ENCODE results near the gene DACH1. TPM values are rescaled to one million over a fixed set of nuclear protein-coding genes. Genes with fewer than 3 reads are reported as not detected.
"Not testable (repeated sequence)": the region's sequence is repeated elsewhere in the genome, so short reads cannot be mapped to it uniquely, and the experiment has no call there.

DACH1 gene
- total and polyA plus RNA-seq, 4 donors, result 0.32 to 5.4 (median 0.50) TPM; not detected in 1

DNA sequence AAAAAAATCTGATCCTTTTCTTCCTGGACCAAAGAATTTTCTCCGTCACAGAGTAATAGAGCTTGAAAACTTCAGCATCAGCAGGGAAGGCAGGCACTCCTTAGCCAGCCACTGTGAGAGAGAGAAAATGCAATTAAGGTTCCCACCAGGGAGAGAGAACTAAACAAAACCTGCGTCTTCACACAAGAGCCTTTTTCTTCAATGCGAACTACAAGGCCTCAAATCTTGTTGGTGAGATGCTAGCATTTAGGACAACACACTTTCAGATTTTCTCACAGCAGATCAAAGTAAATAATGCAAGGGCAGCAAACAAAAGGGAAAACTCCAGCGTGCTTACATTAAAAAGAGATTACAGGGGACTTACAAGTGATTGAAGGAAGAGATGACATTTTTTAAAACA is 80.1 kb downstream of the DACH1 start:
- Histone ChIP-seq H3K27me3 (ENCODE audit: control insufficient read depth in 1 of 2, insufficient read depth in 2 of 2, low read length in 1 of 2) (no peaks in the 10 kb centered on the region), H3K9me3 (ENCODE audit: control insufficient read depth, low read length) (peaks cover 1% of the 10 kb centered on the region), H3K4me3 (ENCODE audit: low read length in 2 of 2) (no peak overlapping the region), H3K27ac (ENCODE audit: low read depth in 1 of 2, low read length in 2 of 2) (no peak overlapping the region), H3K4me1 (ENCODE audit: control insufficient read depth in 1 of 2, insufficient read depth in 2 of 2, low read length in 2 of 2) (no peaks in the 10 kb centered on the region), H3K36me3 (ENCODE audit: control insufficient read depth in 1 of 2, insufficient read depth in 2 of 2, low read length in 1 of 2) (no peaks in the 10 kb centered on the region)
- 43 to 54% methylated on average over 4 of the region's 4 CpGs for WGBS, 2 donors
- intact Hi-C loops (cut with DNase I), result no loop called here
- ATAC-seq (ENCODE audit: low FRiP score), result no peak
- no peak for DNase-seq

DNA sequence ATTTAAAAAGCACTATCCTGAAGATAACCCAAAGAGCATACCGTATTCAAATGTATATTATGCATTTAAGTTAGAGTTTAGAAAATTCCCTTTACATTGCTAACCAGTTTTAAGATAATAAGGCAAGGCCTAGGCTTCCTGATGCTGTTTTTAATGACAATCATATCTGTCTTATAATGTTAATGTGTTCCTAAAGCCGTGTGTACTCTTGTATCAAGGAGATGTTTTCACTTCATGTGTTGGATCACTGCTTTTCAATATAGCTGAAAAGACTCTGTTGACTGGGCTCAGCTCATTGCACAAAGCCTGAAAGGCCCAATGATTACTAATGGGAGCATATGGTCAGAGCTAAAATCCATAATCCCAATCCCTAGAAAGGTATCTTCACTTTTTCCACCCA is 81.6 kb downstream of the DACH1 start:
- no peak overlapping the region for H3K4me3 ChIP-seq (ENCODE audit: low read length in 2 of 2)
- ATAC-seq (ENCODE audit: low FRiP score) (no peak), DNase-seq (no peak)
- 73 to 76% methylated on average over 2 of the region's 2 CpGs for WGBS, 2 donors
- H3K36me3 ChIP-seq (ENCODE audit: control insufficient read depth in 1 of 2, insufficient read depth in 2 of 2, low read length in 1 of 2), result no peaks in the 10 kb centered on the region
- no peaks in the 10 kb centered on the region for H3K27me3 ChIP-seq (ENCODE audit: control insufficient read depth in 1 of 2, insufficient read depth in 2 of 2, low read length in 1 of 2)
- no peak overlapping the region for H3K27ac ChIP-seq (ENCODE audit: low read depth in 1 of 2, low read length in 2 of 2)
- no peaks in the 10 kb centered on the region for H3K4me1 ChIP-seq (ENCODE audit: control insufficient read depth in 1 of 2, insufficient read depth in 2 of 2, low read length in 2 of 2)
- intact Hi-C loops (cut with DNase I), result no loop called here
- H3K9me3 ChIP-seq (ENCODE audit: control insufficient read depth, low read length), result peaks cover 1% of the 10 kb centered on the region

GRCh38 chr13:71780546-71780945 is 86.5 kb downstream of the DACH1 start:
- H3K36me3 ChIP-seq (ENCODE audit: control insufficient read depth in 1 of 2, insufficient read depth in 2 of 2, low read length in 1 of 2), result no peaks in the 10 kb centered on the region
- DNase-seq (no peak), ATAC-seq (ENCODE audit: low FRiP score) (no peak)
- H3K4me1 ChIP-seq (ENCODE audit: control insufficient read depth in 1 of 2, insufficient read depth in 2 of 2, low read length in 2 of 2), result no peaks in the 10 kb centered on the region
- H3K9me3 ChIP-seq (ENCODE audit: control insufficient read depth, low read length), result no peaks in the 10 kb centered on the region
- WGBS, 2 donors, result 67 to 76% methylated on average over 5 of the region's 5 CpGs
- intact Hi-C loops (cut with DNase I), result no loop called here
- no peaks in the 10 kb centered on the region for H3K27me3 ChIP-seq (ENCODE audit: control insufficient read depth in 1 of 2, insufficient read depth in 2 of 2, low read length in 1 of 2)
- H3K4me3 ChIP-seq (ENCODE audit: low read length in 2 of 2), result no peak overlapping the region
- H3K27ac ChIP-seq (ENCODE audit: low read depth in 1 of 2, low read length in 2 of 2), result no peak overlapping the region

DNA sequence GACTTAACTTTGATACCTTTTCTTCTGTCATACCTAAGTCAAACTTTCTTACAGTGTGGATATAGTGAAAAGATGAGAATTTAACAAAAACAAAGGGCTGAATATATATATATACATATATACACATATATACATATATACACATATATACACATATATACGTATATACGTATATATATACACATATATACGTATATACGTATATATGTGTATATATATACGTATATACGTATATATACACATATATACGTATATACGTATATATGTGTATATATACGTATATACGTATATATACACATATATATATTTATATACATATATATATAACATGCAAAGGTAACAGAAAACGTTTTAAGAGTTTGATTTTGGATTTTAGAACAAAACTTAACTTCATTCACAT is 88.0 kb downstream of the DACH1 start:
- H3K4me3 ChIP-seq (ENCODE audit: low read length in 2 of 2); H3K9me3 ChIP-seq (ENCODE audit: control insufficient read depth, low read length); intact Hi-C loops (cut with DNase I); H3K36me3 ChIP-seq (ENCODE audit: control insufficient read depth in 1 of 2, insufficient read depth in 2 of 2, low read length in 1 of 2); H3K4me1 ChIP-seq (ENCODE audit: control insufficient read depth in 1 of 2, insufficient read depth in 2 of 2, low read length in 2 of 2); DNase-seq; ATAC-seq (ENCODE audit: low FRiP score); H3K27me3 ChIP-seq (ENCODE audit: control insufficient read depth in 1 of 2, insufficient read depth in 2 of 2, low read length in 1 of 2); H3K27ac ChIP-seq (ENCODE audit: low read depth in 1 of 2, low read length in 2 of 2): not testable (repeated sequence)
- WGBS, 2 donors, result 40 to 88% methylated on average over 3 to 11 of the region's 11 CpGs

DNA sequence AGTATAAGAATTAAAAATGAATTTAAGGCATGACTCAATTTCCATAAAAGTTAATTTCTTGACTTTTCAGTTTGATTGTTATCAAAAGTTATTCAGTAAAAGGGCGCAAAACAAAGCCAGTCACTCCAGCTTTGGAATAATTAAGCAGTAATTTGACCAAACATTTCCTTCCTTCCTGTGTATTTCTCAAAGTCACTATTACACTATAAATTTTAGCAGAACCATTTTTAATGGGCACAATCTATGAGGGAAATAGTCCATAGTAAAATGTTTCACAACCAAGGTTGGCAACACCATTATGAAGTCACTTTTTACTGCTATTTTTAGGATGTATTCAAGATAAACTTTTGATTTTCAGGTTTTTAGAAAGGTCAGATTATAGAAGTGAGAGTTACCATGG is 91.0 kb downstream of the DACH1 start:
- H3K27ac ChIP-seq (ENCODE audit: low read depth in 1 of 2, low read length in 2 of 2), result no peak overlapping the region
- no peaks in the 10 kb centered on the region for H3K4me1 ChIP-seq (ENCODE audit: control insufficient read depth in 1 of 2, insufficient read depth in 2 of 2, low read length in 2 of 2)
- 93% methylated on average over 1 of the region's 1 CpG for WGBS, 2 donors
- H3K36me3 ChIP-seq (ENCODE audit: control insufficient read depth in 1 of 2, insufficient read depth in 2 of 2, low read length in 1 of 2), result no peaks in the 10 kb centered on the region
- H3K9me3 ChIP-seq (ENCODE audit: control insufficient read depth, low read length), result no peaks in the 10 kb centered on the region
- DNase-seq, result no peak
- intact Hi-C loops (cut with DNase I), result no loop called here
- H3K27me3 ChIP-seq (ENCODE audit: control insufficient read depth in 1 of 2, insufficient read depth in 2 of 2, low read length in 1 of 2), result no peaks in the 10 kb centered on the region
- ATAC-seq (ENCODE audit: low FRiP score), result no peak
- no peak overlapping the region for H3K4me3 ChIP-seq (ENCODE audit: low read length in 2 of 2)

GRCh38 chr13:71774863-71775262 is 92.1 kb downstream of the DACH1 start:
- Histone ChIP-seq H3K9me3 (ENCODE audit: control insufficient read depth, low read length) (no peaks in the 10 kb centered on the region), H3K36me3 (ENCODE audit: control insufficient read depth in 1 of 2, insufficient read depth in 2 of 2, low read length in 1 of 2) (no peaks in the 10 kb centered on the region), H3K4me3 (ENCODE audit: low read length in 2 of 2) (no peak overlapping the region), H3K4me1 (ENCODE audit: control insufficient read depth in 1 of 2, insufficient read depth in 2 of 2, low read length in 2 of 2) (no peaks in the 10 kb centered on the region), H3K27me3 (ENCODE audit: control insufficient read depth in 1 of 2, insufficient read depth in 2 of 2, low read length in 1 of 2) (no peaks in the 10 kb centered on the region), H3K27ac (ENCODE audit: low read depth in 1 of 2, low read length in 2 of 2) (no peak overlapping the region)
- WGBS, 2 donors, result 92 to 95% methylated on average over 4 of the region's 4 CpGs
- DNase-seq (no peak), ATAC-seq (ENCODE audit: low FRiP score) (no peak)
- intact Hi-C loops (cut with DNase I), result no loop called here

GRCh38 chr13:71773531-71773930 is 93.5 kb downstream of the DACH1 start:
- WGBS, 2 donors, result 78 to 82% methylated on average over 4 of the region's 4 CpGs

GRCh38 chr13:71772361-71772760 is 94.6 kb downstream of the DACH1 start:
- no peaks in the 10 kb centered on the region for H3K36me3 ChIP-seq (ENCODE audit: control insufficient read depth in 1 of 2, insufficient read depth in 2 of 2, low read length in 1 of 2)
- DNase-seq (no peak), ATAC-seq (ENCODE audit: low FRiP score) (no peak)
- H3K27me3 ChIP-seq (ENCODE audit: control insufficient read depth in 1 of 2, insufficient read depth in 2 of 2, low read length in 1 of 2), result no peaks in the 10 kb centered on the region
- 0 to 7% methylated on average over 1 of the region's 1 CpG for WGBS, 2 donors
- H3K9me3 ChIP-seq (ENCODE audit: control insufficient read depth, low read length), result no peaks in the 10 kb centered on the region
- no peak overlapping the region for H3K4me3 ChIP-seq (ENCODE audit: low read length in 2 of 2)
- intact Hi-C loops (cut with DNase I), result no loop called here
- H3K4me1 ChIP-seq (ENCODE audit: control insufficient read depth in 1 of 2, insufficient read depth in 2 of 2, low read length in 2 of 2), result no peaks in the 10 kb centered on the region
- H3K27ac ChIP-seq (ENCODE audit: low read depth in 1 of 2, low read length in 2 of 2), result no peak overlapping the region

More at GRCh38 chr13:71773531-71773930, 93.5 kb downstream of the DACH1 start:
- ATAC-seq (ENCODE audit: low FRiP score) (no peak), DNase-seq (no peak)
- Histone ChIP-seq H3K27me3 (ENCODE audit: control insufficient read depth in 1 of 2, insufficient read depth in 2 of 2, low read length in 1 of 2) (no peaks in the 10 kb centered on the region), H3K27ac (ENCODE audit: low read depth in 1 of 2, low read length in 2 of 2) (no peak overlapping the region), H3K36me3 (ENCODE audit: control insufficient read depth in 1 of 2, insufficient read depth in 2 of 2, low read length in 1 of 2) (no peaks in the 10 kb centered on the region), H3K4me3 (ENCODE audit: low read length in 2 of 2) (no peak overlapping the region), H3K4me1 (ENCODE audit: control insufficient read depth in 1 of 2, insufficient read depth in 2 of 2, low read length in 2 of 2) (no peaks in the 10 kb centered on the region), H3K9me3 (ENCODE audit: control insufficient read depth, low read length) (no peaks in the 10 kb centered on the region)
- intact Hi-C loops (cut with DNase I), result no loop called here

GRCh38 chr13:71771144-71771543 is 95.9 kb downstream of the DACH1 start:
- Histone ChIP-seq H3K36me3 (ENCODE audit: control insufficient read depth in 1 of 2, insufficient read depth in 2 of 2, low read length in 1 of 2) (no peaks in the 10 kb centered on the region), H3K4me1 (ENCODE audit: control insufficient read depth in 1 of 2, insufficient read depth in 2 of 2, low read length in 2 of 2) (no peaks in the 10 kb centered on the region), H3K27ac (ENCODE audit: low read depth in 1 of 2, low read length in 2 of 2) (no peak overlapping the region), H3K27me3 (ENCODE audit: control insufficient read depth in 1 of 2, insufficient read depth in 2 of 2, low read length in 1 of 2) (no peaks in the 10 kb centered on the region), H3K4me3 (ENCODE audit: low read length in 2 of 2) (no peak overlapping the region), H3K9me3 (ENCODE audit: control insufficient read depth, low read length) (no peaks in the 10 kb centered on the region)
- DNase-seq (no peak), ATAC-seq (ENCODE audit: low FRiP score) (no peak)
- WGBS, 2 donors, result 87 to 91% methylated on average over 2 of the region's 2 CpGs
- intact Hi-C loops (cut with DNase I), result no loop called here

Measured in aorta (tissue), 5 donors.